SU-DHL-6 (cell line): ENCODE data around the gene OPN1SW.

Experiments
- EZH2phosphoT487 ChIP-seq: fragments of 200-600 bp; sonication (generic), shearing (Covaris generic); conservative IDR thresholded peaks from 2 replicates; pipeline ENCODE4 v1.6.1; 2018; ENCODE audit warnings: mild to moderate bottlenecking, antibody characterized with exemption, low read length, moderate library complexity, mixed read lengths
- TF ChIP-seq, protein P1 (sequence below): fragments of 200-600 bp; sonication (generic); IDR thresholded peaks from one replicate; pipeline ENCODE4 v1.5.1; 2017; ENCODE audit warnings: antibody characterized with exemption, mild to moderate bottlenecking, low read length, moderate library complexity; ENCODE audit not compliant: insufficient read depth, poor library complexity, severe bottlenecking

DNA sequence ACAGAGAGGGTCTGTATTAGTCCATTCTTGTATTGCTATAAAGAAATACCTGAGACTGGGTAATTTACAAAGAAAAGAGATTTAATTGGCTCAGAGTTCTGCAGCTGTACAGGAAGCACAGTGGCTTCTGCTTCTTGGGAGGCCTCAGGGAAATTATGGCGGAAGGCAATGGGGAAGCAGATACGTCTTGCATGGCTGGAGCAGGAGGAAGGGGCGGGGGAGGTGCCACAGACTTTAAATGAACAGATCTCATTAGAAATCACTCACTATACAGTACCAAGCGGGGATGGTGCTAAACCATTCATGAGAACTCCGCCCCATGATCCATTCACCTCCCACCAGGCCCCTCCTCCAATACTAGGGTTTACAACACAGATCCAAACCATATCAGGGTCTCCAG lies 40.2 kb downstream of the OPN1SW start:
- no peak for TF ChIP-seq EZH2phosphoT487
- TF ChIP-seq, protein P1, sequence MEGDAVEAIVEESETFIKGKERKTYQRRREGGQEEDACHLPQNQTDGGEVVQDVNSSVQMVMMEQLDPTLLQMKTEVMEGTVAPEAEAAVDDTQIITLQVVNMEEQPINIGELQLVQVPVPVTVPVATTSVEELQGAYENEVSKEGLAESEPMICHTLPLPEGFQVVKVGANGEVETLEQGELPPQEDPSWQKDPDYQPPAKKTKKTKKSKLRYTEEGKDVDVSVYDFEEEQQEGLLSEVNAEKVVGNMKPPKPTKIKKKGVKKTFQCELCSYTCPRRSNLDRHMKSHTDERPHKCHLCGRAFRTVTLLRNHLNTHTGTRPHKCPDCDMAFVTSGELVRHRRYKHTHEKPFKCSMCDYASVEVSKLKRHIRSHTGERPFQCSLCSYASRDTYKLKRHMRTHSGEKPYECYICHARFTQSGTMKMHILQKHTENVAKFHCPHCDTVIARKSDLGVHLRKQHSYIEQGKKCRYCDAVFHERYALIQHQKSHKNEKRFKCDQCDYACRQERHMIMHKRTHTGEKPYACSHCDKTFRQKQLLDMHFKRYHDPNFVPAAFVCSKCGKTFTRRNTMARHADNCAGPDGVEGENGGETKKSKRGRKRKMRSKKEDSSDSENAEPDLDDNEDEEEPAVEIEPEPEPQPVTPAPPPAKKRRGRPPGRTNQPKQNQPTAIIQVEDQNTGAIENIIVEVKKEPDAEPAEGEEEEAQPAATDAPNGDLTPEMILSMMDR, result no peak
